ENCODE data around the gene ALKBH1.

DNA sequence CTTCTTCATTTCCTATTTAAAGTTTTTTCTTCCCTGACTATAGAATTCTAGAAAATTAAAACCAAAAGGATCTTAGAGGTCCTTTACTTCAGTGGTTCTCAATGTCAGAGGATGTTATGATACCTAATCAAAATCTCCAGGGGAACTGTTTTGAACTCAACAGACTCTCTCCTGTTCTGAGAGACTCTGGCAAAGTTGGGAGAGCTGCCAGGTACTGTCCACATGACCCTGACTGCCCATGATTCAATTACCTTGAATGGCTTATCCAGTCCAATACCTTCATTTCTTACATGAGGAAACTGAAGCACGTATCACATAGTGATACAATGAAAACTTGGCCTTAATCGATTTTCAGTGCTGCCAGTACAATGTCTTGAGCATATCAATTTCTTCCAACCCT lies 16.6 kb downstream of the ALKBH1 start:
- TF ChIP-seq CTCF (conservative IDR thresholded peaks at IDR 0.05 in 1 of 2, IDR thresholded peaks at IDR 0.05 in 1 of 2; ENCODE audit: low read depth in 1 of 2, low read length in 2 of 2) (no peak), EZH2 (IDR thresholded peaks at IDR 0.05; ENCODE audit: low read length, missing control alignments) (no peak)
